Left kidney (tissue), 8 donors: ENCODE data around the gene MTIF2. TPM values are rescaled to one million over a fixed set of nuclear protein-coding genes. Genes with fewer than 3 reads are reported as not detected.
"Not testable (repeated sequence)": the region's sequence is repeated elsewhere in the genome, so short reads cannot be mapped to it uniquely, and the experiment has no call there.

Experiments
- DNase-seq: peaks from one replicate; pipeline ENCODE4 v3.0.0-alpha.2; 2013
- long read RNA-seq, 8 donors: transcript quantifications; one replicate each; lab custom pipeline, GENCODE V29; 2026
- polyA plus RNA-seq: library from polyadenylated mRNA; unstranded; fragments of 120-200 nt; gene quantifications from one replicate; pipeline ENCODE4 v1.2.1, GENCODE V29; 2013; ENCODE audit not compliant: insufficient read length

Gene MTIF2
- polyA plus RNA-seq = 51.7 TPM
- long read RNA-seq, donor 1, partial matches to known transcripts = 8 of 11 reads
- long read RNA-seq, donor 1, other reads (novel, unspliced or antisense) = 0 of 11 reads
- long read RNA-seq, donor 2, partial matches to known transcripts = 9 of 10 reads
- long read RNA-seq, donor 2, other reads (novel, unspliced or antisense) = 0 of 10 reads
- long read RNA-seq, donor 3, partial matches to known transcripts = 18 of 21 reads
- long read RNA-seq, donor 3, other reads (novel, unspliced or antisense) = 0 of 21 reads
- long read RNA-seq, donor 4 = 0 reads
- long read RNA-seq, donor 5, partial matches to known transcripts = 18 of 22 reads
- long read RNA-seq, donor 5, other reads (novel, unspliced or antisense) = 0 of 22 reads
- long read RNA-seq, donor 6, partial matches to known transcripts = 14 of 17 reads
- long read RNA-seq, donor 6, other reads (novel, unspliced or antisense) = 0 of 17 reads
- long read RNA-seq, donor 7, partial matches to known transcripts = 26 of 29 reads
- long read RNA-seq, donor 7, other reads (novel, unspliced or antisense) = 0 of 29 reads
- long read RNA-seq, donor 8 = 0 reads

DNA sequence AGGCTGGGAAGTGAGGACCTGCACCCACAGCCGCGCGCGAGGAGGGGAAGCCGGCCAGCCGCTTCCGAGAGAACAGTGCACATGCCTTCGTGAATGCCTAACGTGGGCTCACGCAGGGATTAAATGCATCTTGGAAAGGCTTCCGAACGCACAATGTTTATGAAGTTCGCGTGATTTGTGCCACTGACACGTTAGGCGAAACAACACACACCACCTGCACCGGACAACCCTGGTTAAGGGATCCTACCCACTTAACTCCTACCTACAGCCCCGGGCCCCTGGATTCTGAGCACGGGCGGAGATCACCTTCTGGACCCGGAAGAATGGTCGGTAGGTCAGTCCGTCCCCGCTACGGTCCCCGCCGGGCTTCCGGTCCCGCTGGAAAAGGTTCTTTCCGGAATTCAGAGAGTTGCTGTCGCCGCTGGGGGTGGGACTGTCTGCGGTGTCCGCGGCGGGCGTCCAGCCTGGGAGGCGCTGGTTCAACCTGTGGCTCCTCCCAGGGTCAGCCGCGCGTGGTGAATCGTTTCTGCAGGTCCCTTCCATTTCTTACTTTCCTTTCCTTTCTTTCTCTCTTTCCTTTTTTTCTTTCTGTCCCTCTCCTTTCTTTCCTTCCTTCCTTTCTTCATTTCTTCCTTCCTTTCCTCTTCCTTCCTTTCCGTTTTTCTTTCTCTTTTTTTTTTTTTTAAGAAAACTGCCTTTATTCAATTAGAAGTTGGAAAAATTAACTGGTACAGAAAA lies at the start of gene MTIF2:
TSS of gene MTIF2 (minus strand) at position 325 of the 738 bp plus-strand sequence. CDS start 5,373 bp downstream, outside the sequence.
- DNase-seq = peak; percentile 92

DNA sequence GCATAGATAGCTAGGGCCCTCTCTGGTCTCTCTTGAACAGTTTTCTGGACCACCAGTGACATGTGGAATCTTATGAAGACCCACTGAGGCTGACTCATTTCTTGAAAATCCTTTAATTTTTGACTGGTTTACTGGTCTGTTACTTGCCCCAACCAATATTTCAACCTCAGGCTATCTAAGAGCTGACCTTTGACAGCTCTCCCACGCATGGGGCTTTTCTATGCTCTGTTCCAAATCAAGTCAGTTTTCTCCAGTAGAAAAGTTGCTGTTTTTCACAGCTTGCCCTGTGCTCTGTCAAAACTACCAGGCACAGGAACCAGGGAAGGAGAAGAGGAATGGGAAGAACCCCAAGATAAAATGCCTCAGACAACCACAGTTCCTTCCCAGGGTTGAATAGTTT lies 46.0 kb upstream of the MTIF2 start:
- no peak for DNase-seq

- no peak for DNase-seq
Measured at GRCh38 chr2:55311444-55311870, 42.4 kb upstream of the MTIF2 start.

DNA sequence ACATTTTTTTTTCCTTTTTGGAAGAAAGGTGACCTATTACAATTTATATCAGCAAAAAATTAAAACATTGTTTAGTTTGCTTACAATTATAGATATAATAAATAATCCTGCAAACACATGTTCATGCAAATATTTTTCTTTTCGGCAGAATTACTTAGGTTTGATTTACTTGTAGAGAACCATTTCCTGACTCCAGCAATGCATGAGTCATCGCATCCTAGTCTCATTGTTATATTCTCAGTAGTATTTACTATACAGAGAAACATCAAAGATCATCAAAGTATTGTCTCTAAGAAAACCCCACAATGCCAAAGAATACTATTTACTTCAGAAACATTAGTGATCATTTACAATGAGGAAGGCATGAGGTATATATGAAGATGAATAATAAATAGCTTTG lies 40.4 kb upstream of the MTIF2 start:
- no peak for DNase-seq

GRCh38 chr2:55302241-55302640 lies 33.2 kb upstream of the MTIF2 start:
- DNase-seq = no peak

GRCh38 chr2:55301277-55301676 lies 32.2 kb upstream of the MTIF2 start:
- DNase-seq = no peak

GRCh38 chr2:55296393-55296792 lies 27.4 kb upstream of the MTIF2 start:
- DNase-seq = no peak

GRCh38 chr2:55283083-55283482 lies 14.1 kb upstream of the MTIF2 start:
- DNase-seq = no peak

- DNase-seq = peak; percentile 74
Measured at GRCh38 chr2:55282110-55282917, 13.3 kb upstream of the MTIF2 start.

- not testable (repeated sequence) for DNase-seq
Measured at GRCh38 chr2:55280851-55281546, 12.0 kb upstream of the MTIF2 start.

GRCh38 chr2:55279859-55280424 lies 10.9 kb upstream of the MTIF2 start:
- DNase-seq = not testable (repeated sequence)

GRCh38 chr2:55279214-55279835 lies 10.3 kb upstream of the MTIF2 start:
- DNase-seq = not testable (repeated sequence)

GRCh38 chr2:55277310-55277709 lies 8.3 kb upstream of the MTIF2 start:
- DNase-seq = no peak

- DNase-seq = not testable (repeated sequence)
Measured at GRCh38 chr2:55274346-55274745, 5.3 kb upstream of the MTIF2 start.

DNA sequence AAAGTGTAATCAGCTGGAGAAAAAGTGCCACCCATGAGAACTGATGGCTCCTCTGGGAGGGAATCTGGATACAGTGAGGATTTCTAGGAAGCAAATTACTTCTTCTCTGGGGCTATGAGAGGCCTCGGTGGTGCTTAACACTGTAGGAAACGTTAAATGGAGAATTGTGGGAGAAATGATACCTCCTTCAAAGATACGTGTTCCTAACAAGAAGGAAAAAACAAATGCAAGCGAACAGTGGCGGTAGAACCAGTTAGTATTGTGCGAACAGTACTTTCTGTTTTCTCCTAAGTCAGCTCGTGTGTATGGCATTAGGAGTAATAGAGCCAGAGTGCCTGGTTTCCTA lies 587 bp upstream of the MTIF2 start:
- DNase-seq = no peak

GRCh38 chr2:55268288-55268906 lies 634 bp downstream of the MTIF2 start:
- DNase-seq = no peak

- DNase-seq = not testable (repeated sequence)
Measured at GRCh38 chr2:55259586-55259985, 9.4 kb downstream of the MTIF2 start.

DNA sequence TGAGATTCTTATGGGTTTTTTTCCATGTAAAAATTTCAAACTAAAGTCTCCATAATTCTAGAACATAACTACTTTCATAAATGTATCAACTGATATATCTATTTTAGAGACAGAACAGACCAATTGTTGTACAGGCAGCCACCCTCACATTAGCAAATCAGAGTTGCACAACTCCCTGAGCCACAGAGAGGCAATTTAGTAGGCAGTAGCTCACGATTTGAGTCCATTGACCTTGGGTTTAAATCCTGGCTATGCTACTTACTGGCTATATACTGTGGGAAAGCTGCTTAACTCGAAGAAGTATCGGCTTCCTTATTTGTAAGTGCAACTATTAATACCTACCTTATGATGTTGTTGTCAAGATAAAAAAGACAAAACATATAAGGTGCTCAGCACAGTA lies 16.2 kb downstream of the MTIF2 start:
- DNase-seq = no peak

- no peak for DNase-seq
Measured at GRCh38 chr2:55247025-55247424, 22.0 kb downstream of the MTIF2 start.

DNA sequence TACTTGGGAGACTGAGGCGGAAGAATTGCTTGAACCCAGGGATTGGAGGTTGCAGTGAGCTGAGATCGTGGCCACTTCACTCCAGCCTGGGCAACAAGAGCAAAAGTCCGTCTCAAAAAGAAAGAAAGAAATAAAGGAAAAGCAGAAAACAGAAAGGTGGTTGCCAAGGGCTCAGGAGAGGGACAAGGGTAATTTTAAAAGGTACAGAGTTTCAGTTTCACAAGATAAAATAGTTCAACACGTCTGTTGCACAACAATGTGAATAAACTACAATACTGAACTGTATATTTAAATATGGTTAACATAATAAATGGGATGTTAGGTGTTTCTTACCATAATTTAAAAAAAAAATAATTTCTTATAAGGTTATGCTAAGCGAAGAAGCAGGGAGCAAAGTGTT lies 23.6 kb downstream of the MTIF2 start:
- no peak for DNase-seq
